ENCODE measurements around the gene CPA1. TPM values are rescaled to one million over a fixed set of nuclear protein-coding genes. Genes with fewer than 3 reads are reported as not detected.

Gene CPA1
- total RNA-seq, 1 experiment from 2014 or later = not detected

DNA sequence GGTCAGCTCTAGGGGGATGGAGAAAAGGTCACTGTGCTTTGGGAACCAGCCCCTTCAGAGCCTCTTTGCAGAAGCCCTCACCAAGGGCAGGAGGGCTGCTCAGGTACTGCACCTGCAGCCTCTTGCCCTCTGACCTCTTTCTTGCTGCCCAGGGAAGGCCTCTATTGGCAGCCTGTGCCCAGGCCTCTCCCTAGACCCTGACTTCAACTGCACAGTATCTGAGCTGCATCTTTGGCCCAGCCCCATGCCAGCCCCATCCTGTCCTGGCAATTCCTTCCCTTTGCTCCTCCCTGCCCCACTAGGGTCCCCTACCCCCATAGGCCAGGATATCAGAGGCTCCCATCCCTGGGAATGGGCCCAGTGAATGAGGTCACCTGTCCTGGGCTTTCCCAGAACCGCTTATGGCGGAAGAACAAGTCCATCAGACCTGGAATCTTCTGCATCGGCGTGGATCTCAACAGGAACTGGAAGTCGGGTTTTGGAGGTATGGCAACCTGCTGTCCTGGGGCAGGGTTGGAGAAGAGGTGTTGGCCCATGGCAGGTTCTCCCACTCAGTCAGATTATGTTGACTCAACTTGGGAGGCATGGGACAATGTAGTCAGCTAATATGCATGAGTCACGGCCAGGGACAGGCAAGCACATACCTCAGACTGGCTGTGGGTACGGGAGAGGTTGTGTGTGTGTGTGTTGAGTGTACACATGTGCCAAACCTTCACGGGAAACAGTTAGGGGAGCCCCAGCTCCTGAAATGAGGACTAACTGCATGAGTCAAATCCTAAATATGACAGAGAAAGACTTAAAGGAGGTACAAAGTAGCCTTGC is 17.1 kb upstream of the CPA1 start:
- H3K23me2 ChIP-seq (ENCODE audit: insufficient read length, low read depth, low read length, poor library complexity, severe bottlenecking) = no peaks in the 10 kb centered on the region
- no peak overlapping the region for H3K27ac ChIP-seq (ENCODE audit: insufficient read length, low read depth, low read length)
- H3K79me2 ChIP-seq (ENCODE audit: insufficient read depth, low read length) = no peaks in the 10 kb centered on the region
- Mint-ChIP-seq H3K27me3 (ENCODE audit: low read depth) (peaks cover 2% of the 10 kb centered on the region; the same call in 1 of the 2 replicates), H3K4me1 (peaks cover 15 to 21% of the 10 kb centered on the region in 2 experiments), H3K9me3 (peaks cover 6 to 7% of the 10 kb centered on the region in 2 experiments; a peak in 4 of 5 replicates), H3K36me3 (ENCODE audit: insufficient read depth in 1 of 3, low read depth in 3 of 3) (peaks cover 0 to 8% (median 2%) of the 10 kb centered on the region in 3 experiments; a peak in 3 of 7 replicates), H3K4me3 (no peak overlapping the region), H3K27ac (no peak overlapping the region; a peak in 1 of 7 replicates)
- no peak overlapping the region for H4K91ac ChIP-seq (ENCODE audit: insufficient read length, low read depth, low read length)
- no peak overlapping the region for H3K9ac ChIP-seq (ENCODE audit: extremely low read depth, insufficient read length, low read length)
- no peak overlapping the region for H3K4ac ChIP-seq (ENCODE audit: low read depth, low read length)
- no peaks in the 10 kb centered on the region for H4K20me1 ChIP-seq (ENCODE audit: control insufficient read depth, insufficient read depth, insufficient read length)
- H4K8ac ChIP-seq (replicated peaks; ENCODE audit: insufficient read length, low read depth, low read length) = no peak overlapping the region
- no peaks in the 10 kb centered on the region; the same call in 1 of the 2 replicates for H3K4me1 ChIP-seq (ENCODE audit: insufficient read depth, low read length)
- no peak overlapping the region for H3K4me2 ChIP-seq (ENCODE audit: insufficient read depth, insufficient read length, low read length)
- no peaks in the 10 kb centered on the region for H3K79me1 ChIP-seq (ENCODE audit: insufficient read depth, low read depth, low read length, poor library complexity, severe bottlenecking)
- H2AFZ ChIP-seq (ENCODE audit: low read length) = no peak overlapping the region
- no peak overlapping the region for H3K56ac ChIP-seq (ENCODE audit: insufficient read length, low read depth, low read length)
- H2BK15ac ChIP-seq (ENCODE audit: low read depth, low read length) = no peak overlapping the region
- no peak for DNase-seq
- H3K23ac ChIP-seq (ENCODE audit: insufficient read length, low read depth, low read length) = no peak overlapping the region
- H3K27me3 ChIP-seq (ENCODE audit: insufficient read depth, low read length) = no peaks in the 10 kb centered on the region
- H3K18ac ChIP-seq (ENCODE audit: insufficient read length, low read depth, low read length) = no peak overlapping the region
- no peak overlapping the region for H4K5ac ChIP-seq (ENCODE audit: insufficient read length, low read depth, low read length)
- H2BK20ac ChIP-seq (ENCODE audit: low read depth, low read length, poor library complexity, severe bottlenecking) = no peak overlapping the region
- H3K9me3 ChIP-seq (ENCODE audit: control insufficient read depth, low read depth, low read length) = no peaks in the 10 kb centered on the region
- H3T11ph ChIP-seq (ENCODE audit: low read length) = no peak overlapping the region
- H3K14ac ChIP-seq (ENCODE audit: insufficient read depth, low read length) = no peak overlapping the region
- H2AK5ac ChIP-seq (ENCODE audit: insufficient read length, low read length) = no peak overlapping the region
- WGBS (ENCODE audit: extremely low coverage, insufficient read length, low lambda C conversion rate) = no CpG with 5 or more reads among the region's 8 CpGs
- no peak overlapping the region for H2BK120ac ChIP-seq (ENCODE audit: low read depth, low read length, poor library complexity, severe bottlenecking)
- H2BK12ac ChIP-seq (ENCODE audit: insufficient read length, low read depth, low read length) = no peak overlapping the region
- no peak overlapping the region for H2BK5ac ChIP-seq (ENCODE audit: insufficient read length, low read length)
- TF ChIP-seq, protein P1, sequence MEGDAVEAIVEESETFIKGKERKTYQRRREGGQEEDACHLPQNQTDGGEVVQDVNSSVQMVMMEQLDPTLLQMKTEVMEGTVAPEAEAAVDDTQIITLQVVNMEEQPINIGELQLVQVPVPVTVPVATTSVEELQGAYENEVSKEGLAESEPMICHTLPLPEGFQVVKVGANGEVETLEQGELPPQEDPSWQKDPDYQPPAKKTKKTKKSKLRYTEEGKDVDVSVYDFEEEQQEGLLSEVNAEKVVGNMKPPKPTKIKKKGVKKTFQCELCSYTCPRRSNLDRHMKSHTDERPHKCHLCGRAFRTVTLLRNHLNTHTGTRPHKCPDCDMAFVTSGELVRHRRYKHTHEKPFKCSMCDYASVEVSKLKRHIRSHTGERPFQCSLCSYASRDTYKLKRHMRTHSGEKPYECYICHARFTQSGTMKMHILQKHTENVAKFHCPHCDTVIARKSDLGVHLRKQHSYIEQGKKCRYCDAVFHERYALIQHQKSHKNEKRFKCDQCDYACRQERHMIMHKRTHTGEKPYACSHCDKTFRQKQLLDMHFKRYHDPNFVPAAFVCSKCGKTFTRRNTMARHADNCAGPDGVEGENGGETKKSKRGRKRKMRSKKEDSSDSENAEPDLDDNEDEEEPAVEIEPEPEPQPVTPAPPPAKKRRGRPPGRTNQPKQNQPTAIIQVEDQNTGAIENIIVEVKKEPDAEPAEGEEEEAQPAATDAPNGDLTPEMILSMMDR (conservative IDR thresholded peaks at IDR 0.05) = no peak
